Hepatocyte (in vitro differentiated cells): ENCODE measurements around the gene SOD3. TPM values are rescaled to one million over a fixed set of nuclear protein-coding genes. Genes with fewer than 3 reads are reported as not detected.

Experiments used
- DNase-seq: peaks from one replicate; pipeline ENCODE4 v3.0.0-alpha.2; 2016; ENCODE audit warnings: low spot score
- H2AFZ ChIP-seq: fragments of 200-600 bp; sonication (generic); 2 replicates; pipeline ENCODE4 v1.6.0; 2016; ENCODE audit warnings: antibody characterized with exemption, mild to moderate bottlenecking
- H3K27ac ChIP-seq: fragments of 200-600 bp; sonication (generic); 2 replicates; pipeline ENCODE4 v1.5.1; 2016; ENCODE audit warnings: mild to moderate bottlenecking
- H3K27me3 ChIP-seq: fragments of 200-600 bp; sonication (generic); 2 replicates; pipeline ENCODE4 v1.6.1; 2016
- H3K36me3 ChIP-seq: fragments of 200-600 bp; sonication (generic); replicated peaks from 2 replicates; pipeline ENCODE4 v1.5.1; 2016; ENCODE audit warnings: low read depth; ENCODE audit not compliant: insufficient read depth
- H3K4me1 ChIP-seq: fragments of 200-600 bp; sonication (generic); 2 replicates; pipeline ENCODE4 v1.5.1; 2016; ENCODE audit warnings: mild to moderate bottlenecking, moderate library complexity; ENCODE audit not compliant: insufficient read depth
- H3K4me2 ChIP-seq: fragments of 200-600 bp; sonication (generic); 2 replicates; pipeline ENCODE4 v1.6.0; 2016
- H3K4me3 ChIP-seq: fragments of 200-600 bp; sonication (generic); 2 replicates; pipeline ENCODE4 v1.5.1; 2016; ENCODE audit warnings: mild to moderate bottlenecking
- H3K79me2 ChIP-seq: fragments of 200-600 bp; sonication (generic); 2 replicates; pipeline ENCODE4 v1.6.0; 2017; ENCODE audit warnings: mild to moderate bottlenecking
- H3K9me2 ChIP-seq: fragments of 200-600 bp; sonication (generic); replicated peaks from 2 replicates; pipeline ENCODE4 v1.6.0; 2017; ENCODE audit warnings: mild to moderate bottlenecking; ENCODE audit not compliant: insufficient read depth
- H3K9me3 ChIP-seq: fragments of 200-600 bp; sonication (generic); 2 replicates; pipeline ENCODE4 v1.5.1; 2016; ENCODE audit warnings: low read depth, mild to moderate bottlenecking
- H4K20me1 ChIP-seq: fragments of 200-600 bp; sonication (generic); 2 replicates; pipeline ENCODE4 v1.6.0; 2016; ENCODE audit warnings: mild to moderate bottlenecking; ENCODE audit not compliant: insufficient read depth, poor library complexity, severe bottlenecking
- CTCF ChIP-seq: fragments of 200-600 bp; sonication (generic); IDR thresholded peaks from 2 replicates; pipeline ENCODE4 v1.5.1; 2016; ENCODE audit warnings: antibody characterized with exemption, mild to moderate bottlenecking; ENCODE audit not compliant: poor library complexity
- EZH2 ChIP-seq: fragments of 200-600 bp; sonication (generic); IDR thresholded peaks from 2 replicates; pipeline ENCODE4 v1.6.1; 2016; ENCODE audit warnings: antibody characterized with exemption, mild to moderate bottlenecking, borderline replicate concordance
- EZH2phosphoT487 ChIP-seq: fragments of 200-600 bp; sonication (generic); IDR thresholded peaks from one replicate; pipeline ENCODE4 v1.6.1; 2018; ENCODE audit warnings: antibody characterized with exemption, mild to moderate bottlenecking, low read depth, moderate library complexity; ENCODE audit not compliant: unreplicated experiment, severe bottlenecking
- WGBS: methylation state at CpG from one replicate; pipeline ENCODE4 v1.1.6; 2016; ENCODE audit warnings: low lambda C conversion rate; ENCODE audit errors: missing lambda C conversion rate; 5-methylcytosine and 5-hydroxymethylcytosine counted together
- polyA plus RNA-seq: library from polyadenylated mRNA; unstranded; fragments of >200 nt; fragmentation: Nextera tagmentation; extraction: Ambion mirVana; gene quantifications from 2 replicates; pipeline ENCODE4 v1.2.1, GENCODE V29; 2016
- total RNA-seq: library from RNA; depleted of rRNA; stranded (reverse); fragments of >200 nt; gene quantifications from 2 replicates; pipeline ENCODE4 v1.2.3, GENCODE V29; 2014

Gene SOD3
- total and polyA plus RNA-seq, 2 experiments from 2014 or later, result 7.5 to 20.3 TPM

- Histone ChIP-seq H3K9me2 (no peaks in the 10 kb centered on the region), H3K4me1 (no peaks in the 10 kb centered on the region), H3K9me3 (no peaks in the 10 kb centered on the region), H3K27me3 (no peaks in the 10 kb centered on the region), H3K27ac (no peak overlapping the region), H3K79me2 (no peaks in the 10 kb centered on the region), H3K36me3 (no peaks in the 10 kb centered on the region), H3K4me3 (no peak overlapping the region), H4K20me1 (no peaks in the 10 kb centered on the region), H2AFZ (no peak overlapping the region), H3K4me2 (no peak overlapping the region)
- 80% methylated on average over 3 of the region's 3 CpGs for WGBS
- no peak for TF ChIP-seq EZH2
- TF ChIP-seq EZH2phosphoT487, result no peak
- TF ChIP-seq CTCF, result no peak
- no peak for DNase-seq
Measured at GRCh38 chr4:24783506-24783905, 11.9 kb upstream of the SOD3 start.

- Histone ChIP-seq H3K4me1 (peaks cover 16% of the 10 kb centered on the region), H3K79me2 (no peaks in the 10 kb centered on the region), H3K9me3 (no peaks in the 10 kb centered on the region), H2AFZ (no peak overlapping the region), H4K20me1 (no peaks in the 10 kb centered on the region), H3K9me2 (no peaks in the 10 kb centered on the region), H3K27ac (no peak overlapping the region), H3K4me2 (no peak overlapping the region), H3K27me3 (no peaks in the 10 kb centered on the region), H3K36me3 (no peaks in the 10 kb centered on the region), H3K4me3 (no peak overlapping the region)
- DNase-seq, result no peak
- TF ChIP-seq EZH2phosphoT487 (no peak), EZH2 (no peak), CTCF (no peak)
Measured at GRCh38 chr4:24791043-24791442, 4.3 kb upstream of the SOD3 start.

- peaks cover 18% of the 10 kb centered on the region for H3K4me1 ChIP-seq
- no peak overlapping the region for H2AFZ ChIP-seq
- H4K20me1 ChIP-seq, result no peaks in the 10 kb centered on the region
- no peak overlapping the region for H3K4me2 ChIP-seq
- H3K9me3 ChIP-seq, result no peaks in the 10 kb centered on the region
- H3K27ac ChIP-seq, result peak overlapping the region; percentile 9
- no peak for TF ChIP-seq CTCF
- TF ChIP-seq EZH2, result no peak
- no peak for TF ChIP-seq EZH2phosphoT487
- H3K4me3 ChIP-seq, result no peak overlapping the region
- H3K9me2 ChIP-seq, result no peaks in the 10 kb centered on the region
- H3K27me3 ChIP-seq, result no peaks in the 10 kb centered on the region
- no peaks in the 10 kb centered on the region for H3K79me2 ChIP-seq
- no peaks in the 10 kb centered on the region for H3K36me3 ChIP-seq
- 38% methylated on average over 4 of the region's 4 CpGs for WGBS
- no peak for DNase-seq
Measured at GRCh38 chr4:24792552-24792951, 2.8 kb upstream of the SOD3 start.
